Chondrocyte (in vitro differentiated cells): ENCODE data around the gene PANK4. TPM values are rescaled to one million over a fixed set of nuclear protein-coding genes. Genes with fewer than 3 reads are reported as not detected.
"Not testable (repeated sequence)": the region's sequence is repeated elsewhere in the genome, so short reads cannot be mapped to it uniquely, and the experiment has no call there.

Experiments used
- DNase-seq: peaks from one replicate; pipeline ENCODE4 v3.0.0; 2021; ENCODE audit warnings: mixed read lengths, low spot score
- H3K27ac Mint-ChIP-seq: one replicate; pipeline ENCODE4 v1.8.0; 2021; ENCODE audit warnings: mild to moderate bottlenecking, moderate library complexity, mixed read lengths; ENCODE audit not compliant: unreplicated experiment
- H3K27me3 Mint-ChIP-seq: 2 replicates; pipeline ENCODE4 v1.8.0; 2021; ENCODE audit warnings: low read depth, mixed read lengths
- H3K36me3 Mint-ChIP-seq: 2 replicates; pipeline ENCODE4 v1.8.0; 2021; ENCODE audit warnings: low read depth, mixed read lengths
- H3K4me1 Mint-ChIP-seq: 2 replicates; pipeline ENCODE4 v1.8.0; 2021; ENCODE audit warnings: low read depth, mild to moderate bottlenecking, mixed read lengths
- H3K4me3 Mint-ChIP-seq: one replicate; pipeline ENCODE4 v1.8.0; 2021; ENCODE audit warnings: mild to moderate bottlenecking, moderate library complexity, mixed read lengths; ENCODE audit not compliant: unreplicated experiment
- H3K9me3 Mint-ChIP-seq: 2 replicates; pipeline ENCODE4 v1.8.0; 2021; ENCODE audit warnings: low read depth, mixed read lengths
- CTCF ChIP-seq: fragments of 200-600 bp; sonication (generic); IDR thresholded peaks from 2 replicates; pipeline ENCODE4 v1.5.0; 2021; ENCODE audit warnings: antibody characterized with exemption, mild to moderate bottlenecking, moderate library complexity
- total RNA-seq: library from RNA; stranded (reverse); gene quantifications from 3 replicates; pipeline ENCODE4 v1.2.1, GENCODE V29; 2021

Gene PANK4
- total RNA-seq, 1 donor from 2014 or later: 19.6 TPM

DNA sequence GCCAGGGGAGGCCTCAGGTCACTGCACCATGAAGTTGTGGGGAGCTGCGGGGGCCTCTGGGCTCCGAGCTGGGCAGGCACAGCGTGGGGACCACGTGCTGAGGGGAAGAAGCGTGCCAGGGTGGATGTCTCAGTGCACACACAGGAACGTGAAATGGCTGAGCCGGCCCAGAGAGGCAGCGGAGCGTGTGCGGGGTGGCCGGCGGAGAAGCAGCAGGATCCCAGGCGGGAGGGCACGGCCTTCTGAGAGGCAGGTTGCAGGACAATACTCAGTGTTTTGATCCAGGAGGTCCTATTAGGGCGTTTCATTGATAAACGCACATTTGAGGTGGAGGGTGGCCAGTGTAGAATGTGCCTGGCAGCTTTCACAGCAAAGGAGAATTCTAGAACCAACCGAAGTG, 42.7 kb upstream of the PANK4 start:
- H3K27ac Mint-ChIP-seq: no peak overlapping the region
- peaks cover 11% of the 10 kb centered on the region for H3K9me3 Mint-ChIP-seq
- no peak for DNase-seq
- TF ChIP-seq CTCF: no peak
- H3K4me3 Mint-ChIP-seq: no peak overlapping the region
- peaks cover 3% of the 10 kb centered on the region for H3K4me1 Mint-ChIP-seq
- H3K27me3 Mint-ChIP-seq: peaks cover 7% of the 10 kb centered on the region
- peaks cover 3% of the 10 kb centered on the region for H3K36me3 Mint-ChIP-seq

- H3K4me1 Mint-ChIP-seq, H3K9me3 Mint-ChIP-seq, H3K27ac Mint-ChIP-seq, H3K27me3 Mint-ChIP-seq, H3K4me3 Mint-ChIP-seq, H3K36me3 Mint-ChIP-seq, DNase-seq: not testable (repeated sequence)
Observed at GRCh38 chr1:2568187-2568816, 41.9 kb upstream of the PANK4 start.

DNA sequence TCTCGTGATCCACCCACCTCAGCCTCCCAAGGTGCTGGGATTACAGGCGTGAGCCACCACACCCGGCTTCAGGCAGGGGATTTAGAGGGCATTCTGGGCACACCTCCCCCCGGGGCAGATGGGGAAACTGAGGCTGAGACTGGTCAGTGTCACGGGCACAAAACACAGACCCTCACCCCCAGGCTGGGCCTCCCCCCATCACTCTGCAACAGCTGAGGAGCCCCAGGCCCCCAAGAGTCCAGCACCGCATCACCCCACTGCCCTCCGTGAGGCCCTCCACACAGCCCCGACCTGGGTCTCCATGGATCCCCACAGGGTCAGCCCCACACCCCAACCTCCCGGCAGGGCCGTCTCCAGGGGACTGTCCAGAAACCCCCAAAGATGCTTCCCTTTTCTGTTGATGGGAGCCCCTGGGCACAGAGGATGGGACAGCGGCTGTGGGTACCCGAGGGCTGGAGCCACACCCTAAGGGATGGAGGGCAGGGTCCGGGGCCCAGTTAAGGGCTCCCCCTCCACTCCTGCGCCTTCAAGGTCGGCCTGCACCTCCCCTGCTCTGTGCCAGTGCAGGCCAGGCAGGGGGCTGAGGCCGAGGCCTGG, 40.8 kb upstream of the PANK4 start:
- TF ChIP-seq CTCF: no peak
- no peak overlapping the region for H3K27ac Mint-ChIP-seq
- no peak overlapping the region for H3K4me3 Mint-ChIP-seq
- H3K27me3 Mint-ChIP-seq: peaks cover 3% of the 10 kb centered on the region
- no peaks in the 10 kb centered on the region for H3K9me3 Mint-ChIP-seq
- no peak for DNase-seq
- no peaks in the 10 kb centered on the region for H3K36me3 Mint-ChIP-seq
- peaks cover 3% of the 10 kb centered on the region for H3K4me1 Mint-ChIP-seq

DNA sequence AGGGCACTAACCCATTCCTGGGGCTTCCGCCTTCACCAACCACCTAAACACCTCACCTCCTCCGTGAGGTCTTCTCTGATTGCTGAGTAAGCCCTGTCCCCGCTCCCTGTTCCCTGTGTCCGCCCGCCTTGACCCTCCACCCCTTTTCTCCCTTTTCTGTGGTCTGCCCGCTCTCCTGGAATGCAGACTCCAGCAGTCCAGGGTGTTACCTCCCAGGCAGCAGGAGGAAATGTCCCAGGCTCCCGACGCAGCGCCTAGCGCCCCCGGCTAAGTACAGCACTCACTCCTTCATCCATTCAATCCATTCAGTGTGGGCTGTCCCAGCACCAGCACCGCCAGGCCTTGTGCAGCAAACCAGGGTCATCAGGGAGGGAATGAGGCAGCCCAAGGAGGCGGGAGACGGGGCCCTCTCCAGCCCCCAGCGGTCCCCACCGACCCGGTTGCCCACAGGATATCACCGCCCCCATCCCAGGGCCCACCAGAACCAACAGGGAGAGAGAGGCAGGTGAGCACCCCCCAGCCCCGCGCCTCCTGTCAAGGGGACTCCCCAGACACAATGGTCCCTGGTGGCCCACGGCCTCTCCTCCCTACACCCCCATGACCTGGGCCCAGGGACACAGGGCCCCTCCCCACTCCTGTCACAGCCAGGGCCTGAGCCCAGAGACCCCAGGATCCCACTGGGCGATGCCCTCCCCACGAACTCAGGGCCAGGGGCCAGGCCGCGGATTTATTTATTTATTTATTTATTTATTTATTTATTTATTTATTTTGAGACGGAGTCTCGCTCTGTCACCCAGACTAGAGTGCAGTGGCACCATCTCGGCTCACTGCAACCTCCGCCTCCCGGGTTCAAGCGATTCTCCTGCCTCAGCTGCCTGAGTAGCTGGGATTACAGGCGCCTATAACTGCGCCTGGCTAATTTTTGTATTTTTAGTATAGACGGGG, 40.0 kb upstream of the PANK4 start:
- H3K27ac Mint-ChIP-seq: no peak overlapping the region
- no peak for DNase-seq
- no peak overlapping the region for H3K4me3 Mint-ChIP-seq
- H3K9me3 Mint-ChIP-seq: no peaks in the 10 kb centered on the region
- no peak for TF ChIP-seq CTCF
- H3K36me3 Mint-ChIP-seq: no peaks in the 10 kb centered on the region
- peaks cover 3% of the 10 kb centered on the region for H3K27me3 Mint-ChIP-seq
- peaks cover 3% of the 10 kb centered on the region for H3K4me1 Mint-ChIP-seq

- no peak overlapping the region for H3K4me3 Mint-ChIP-seq
- no peaks in the 10 kb centered on the region for H3K9me3 Mint-ChIP-seq
- no peak for TF ChIP-seq CTCF
- no peak overlapping the region for H3K27ac Mint-ChIP-seq
- H3K4me1 Mint-ChIP-seq: peaks cover 3% of the 10 kb centered on the region
- no peaks in the 10 kb centered on the region for H3K27me3 Mint-ChIP-seq
- H3K36me3 Mint-ChIP-seq: no peaks in the 10 kb centered on the region
- no peak for DNase-seq
Observed at GRCh38 chr1:2564815-2565374, 38.5 kb upstream of the PANK4 start.
